SU-DHL-6 (cell line): Measurements from ENCODE around the gene ASPHD2.
A peak's percentile ranks its signal among the peaks of the same experiment; 100 is the strongest.

Experiments used
- H2AFZ ChIP-seq: fragments of 200-600 bp; sonication (generic); 2 replicates; pipeline ENCODE4 v1.6.1; 2014; ENCODE audit warnings: low read depth, mild to moderate bottlenecking, moderate library complexity, mixed read lengths, antibody characterized with exemption, low read length; ENCODE audit not compliant: severe bottlenecking
- H3F3A ChIP-seq: fragments of 200-600 bp; shearing (Covaris generic); 2 replicates; pipeline ENCODE4 v1.6.0; 2016; ENCODE audit warnings: antibody characterized with exemption, mild to moderate bottlenecking; ENCODE audit not compliant: insufficient read depth
- H3K27ac ChIP-seq: fragments of 200-600 bp; sonication (generic); 2 replicates; pipeline ENCODE4 v1.5.1; 2016; ENCODE audit warnings: low read depth, mild to moderate bottlenecking, low read length, moderate library complexity, mixed read lengths
- H3K27me3 ChIP-seq: fragments of 200-600 bp; sonication (generic), shearing (Covaris generic); 2 replicates; pipeline ENCODE4 v1.6.0; 2014; ENCODE audit warnings: mild to moderate bottlenecking, low read length
- H3K36me3 ChIP-seq: fragments of 200-600 bp; sonication (generic); 2 replicates; pipeline ENCODE4 v1.6.1; 2014; ENCODE audit warnings: mild to moderate bottlenecking, low read length, mixed read lengths
- H3K4me2 ChIP-seq: fragments of 300-600, 200-600 bp; shearing (Covaris generic), sonication (generic); 2 replicates; pipeline ENCODE4 v1.6.0; 2014; ENCODE audit warnings: low read length, low read depth, mild to moderate bottlenecking; ENCODE audit not compliant: poor library complexity, severe bottlenecking
- H3K4me3 ChIP-seq: fragments of 200-600 bp; sonication (generic); 2 replicates; pipeline ENCODE4 v1.5.1; 2014; ENCODE audit warnings: antibody characterized with exemption, low read length, mild to moderate bottlenecking, mixed read lengths; ENCODE audit not compliant: insufficient read depth, poor library complexity, severe bottlenecking
- H3K79me2 ChIP-seq: fragments of 200-600 bp; sonication (generic); 2 replicates; pipeline ENCODE4 v1.6.1; 2014; ENCODE audit warnings: mild to moderate bottlenecking, low read length, moderate library complexity; ENCODE audit not compliant: insufficient read depth
- H3K9ac ChIP-seq: fragments of 200-600 bp; sonication (generic); 2 replicates; pipeline ENCODE4 v1.7.0; 2014; ENCODE audit warnings: mild to moderate bottlenecking, low read length
- H3K9me2 ChIP-seq: fragments of 200-600 bp; sonication (generic); replicated peaks from 2 replicates; pipeline ENCODE4 v1.6.1; 2014; ENCODE audit warnings: low read length; ENCODE audit not compliant: insufficient read depth
- H3K9me3 ChIP-seq: fragments of 200-600 bp; sonication (generic); 2 replicates; pipeline ENCODE4 v1.6.1; 2014; ENCODE audit warnings: low read length, mixed read lengths; ENCODE audit not compliant: insufficient read depth
- H4K20me1 ChIP-seq: fragments of 200-600 bp; sonication (generic); 2 replicates; pipeline ENCODE4 v1.6.1; 2014; ENCODE audit warnings: low read depth, mild to moderate bottlenecking, antibody characterized with exemption, low read length, moderate library complexity, mixed read lengths
- EZH2phosphoT487 ChIP-seq: fragments of 200-600 bp; sonication (generic), shearing (Covaris generic); conservative IDR thresholded peaks from 2 replicates; pipeline ENCODE4 v1.6.1; 2018; ENCODE audit warnings: mild to moderate bottlenecking, antibody characterized with exemption, low read length, moderate library complexity, mixed read lengths
- TF ChIP-seq, protein P1 (sequence below): fragments of 200-600 bp; sonication (generic); IDR thresholded peaks from one replicate; pipeline ENCODE4 v1.5.1; 2017; ENCODE audit warnings: antibody characterized with exemption, mild to moderate bottlenecking, low read length, moderate library complexity; ENCODE audit not compliant: insufficient read depth, poor library complexity, severe bottlenecking

ASPHD2 gene

DNA sequence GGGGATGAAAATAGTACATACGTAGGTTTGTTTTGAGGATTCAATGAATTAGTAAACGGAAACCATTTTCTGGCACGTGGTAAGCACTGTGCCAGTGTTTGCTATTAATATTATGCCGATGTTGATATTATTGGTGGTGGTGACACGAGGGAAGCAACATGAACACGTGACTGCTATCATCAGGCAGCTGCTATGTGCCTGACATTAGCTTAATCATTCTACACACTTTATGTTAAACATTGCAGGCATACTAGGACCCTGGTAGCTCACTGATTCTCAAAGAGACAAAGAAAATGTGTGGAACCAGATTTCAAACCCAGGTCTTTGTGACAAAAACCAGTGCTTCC is 55.3 kb downstream of the ASPHD2 start:
- Histone ChIP-seq H3K27me3 (no peaks in the 10 kb centered on the region), H3K9me3 (no peaks in the 10 kb centered on the region), H3K27ac (peak overlapping the region; percentile 89), H3K9me2 (no peaks in the 10 kb centered on the region), H3K9ac (peak overlapping the region; percentile 83), H4K20me1 (no peaks in the 10 kb centered on the region), H3K36me3 (no peaks in the 10 kb centered on the region), H3F3A (peaks cover 27% of the 10 kb centered on the region), H2AFZ (peak overlapping the region; percentile 57), H3K4me2 (peak overlapping the region; percentile 98), H3K79me2 (peaks cover 51% of the 10 kb centered on the region), H3K4me3 (peak overlapping the region; percentile 82)
- TF ChIP-seq, protein P1, sequence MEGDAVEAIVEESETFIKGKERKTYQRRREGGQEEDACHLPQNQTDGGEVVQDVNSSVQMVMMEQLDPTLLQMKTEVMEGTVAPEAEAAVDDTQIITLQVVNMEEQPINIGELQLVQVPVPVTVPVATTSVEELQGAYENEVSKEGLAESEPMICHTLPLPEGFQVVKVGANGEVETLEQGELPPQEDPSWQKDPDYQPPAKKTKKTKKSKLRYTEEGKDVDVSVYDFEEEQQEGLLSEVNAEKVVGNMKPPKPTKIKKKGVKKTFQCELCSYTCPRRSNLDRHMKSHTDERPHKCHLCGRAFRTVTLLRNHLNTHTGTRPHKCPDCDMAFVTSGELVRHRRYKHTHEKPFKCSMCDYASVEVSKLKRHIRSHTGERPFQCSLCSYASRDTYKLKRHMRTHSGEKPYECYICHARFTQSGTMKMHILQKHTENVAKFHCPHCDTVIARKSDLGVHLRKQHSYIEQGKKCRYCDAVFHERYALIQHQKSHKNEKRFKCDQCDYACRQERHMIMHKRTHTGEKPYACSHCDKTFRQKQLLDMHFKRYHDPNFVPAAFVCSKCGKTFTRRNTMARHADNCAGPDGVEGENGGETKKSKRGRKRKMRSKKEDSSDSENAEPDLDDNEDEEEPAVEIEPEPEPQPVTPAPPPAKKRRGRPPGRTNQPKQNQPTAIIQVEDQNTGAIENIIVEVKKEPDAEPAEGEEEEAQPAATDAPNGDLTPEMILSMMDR = no peak
- no peak for TF ChIP-seq EZH2phosphoT487

DNA sequence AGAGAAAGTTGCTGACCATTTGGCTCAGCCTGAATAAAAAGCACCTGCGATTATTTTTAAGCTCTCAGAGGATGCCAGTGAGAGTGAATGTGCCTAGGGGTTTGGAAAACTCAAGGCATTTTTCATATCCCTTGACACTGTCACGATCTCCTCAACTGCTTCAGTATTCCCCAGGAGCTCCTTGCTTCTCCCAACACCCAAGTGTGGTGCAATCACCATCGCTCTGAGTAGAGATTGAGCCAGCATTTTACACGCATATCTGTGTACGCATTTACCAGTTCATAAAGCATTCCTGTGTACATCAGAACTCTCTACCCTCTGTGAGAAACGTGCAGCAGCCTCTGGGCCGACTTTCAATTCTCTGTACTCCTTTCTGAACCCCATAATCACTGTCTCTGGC is 56.0 kb downstream of the ASPHD2 start:
- H3K79me2 ChIP-seq = peaks cover 44% of the 10 kb centered on the region
- H2AFZ ChIP-seq = no peak overlapping the region
- TF ChIP-seq EZH2phosphoT487 = no peak
- TF ChIP-seq, protein P1 = no peak

DNA sequence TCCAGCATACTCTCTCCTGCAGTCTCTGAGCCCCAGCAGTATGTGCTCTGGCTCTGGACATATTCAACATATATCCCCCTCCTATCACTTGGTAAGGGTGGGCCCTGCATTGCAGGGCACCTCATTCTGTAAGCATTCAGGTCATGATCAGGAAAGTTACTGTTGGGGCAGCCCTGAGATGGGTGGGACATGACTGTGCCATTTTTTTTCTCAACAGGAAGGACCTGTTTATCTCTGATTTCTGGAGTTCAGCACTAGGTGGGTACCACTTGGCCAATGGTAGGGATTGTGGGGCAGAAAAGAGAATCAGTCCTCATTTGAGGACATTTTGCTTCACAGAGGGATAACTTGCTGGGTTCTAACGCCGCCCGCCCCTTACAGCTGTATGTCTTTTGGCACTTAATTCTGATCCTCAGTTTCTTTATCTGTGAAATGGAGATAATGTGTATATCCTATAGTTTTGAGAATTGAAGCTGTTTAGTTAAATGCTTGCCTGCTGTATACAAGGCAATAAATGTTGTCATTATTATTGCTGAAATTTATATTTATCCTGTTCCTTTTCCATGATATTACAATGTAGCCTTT is 56.8 kb downstream of the ASPHD2 start:
- no peak overlapping the region for H2AFZ ChIP-seq
- peaks cover 37% of the 10 kb centered on the region for H3K79me2 ChIP-seq
- no peaks in the 10 kb centered on the region for H3K27me3 ChIP-seq
- peaks cover 5% of the 10 kb centered on the region; the same call in 1 of the 2 replicates for H3K36me3 ChIP-seq
- H3K9me2 ChIP-seq = no peaks in the 10 kb centered on the region
- H3K4me3 ChIP-seq = no peak overlapping the region
- no peaks in the 10 kb centered on the region for H4K20me1 ChIP-seq
- peak overlapping the region; percentile 98 for H3K4me2 ChIP-seq
- H3K9me3 ChIP-seq = no peaks in the 10 kb centered on the region
- no peak overlapping the region for H3K27ac ChIP-seq
- peaks cover 18% of the 10 kb centered on the region for H3F3A ChIP-seq
- H3K9ac ChIP-seq = no peak overlapping the region
- TF ChIP-seq, protein P1 = no peak

More for the DNA sequence above, 56.0 kb downstream of the ASPHD2 start:
- H3K36me3 ChIP-seq = no peaks in the 10 kb centered on the region
- H3K9ac ChIP-seq = peak overlapping the region; percentile 83
- H3K9me3 ChIP-seq = no peaks in the 10 kb centered on the region
- no peaks in the 10 kb centered on the region for H4K20me1 ChIP-seq
- H3K9me2 ChIP-seq = no peaks in the 10 kb centered on the region
- H3F3A ChIP-seq = peaks cover 20% of the 10 kb centered on the region
- H3K4me2 ChIP-seq = peak overlapping the region; percentile 98
- H3K4me3 ChIP-seq = peak overlapping the region; percentile 82
- H3K27me3 ChIP-seq = no peaks in the 10 kb centered on the region
- H3K27ac ChIP-seq = no peak overlapping the region
